Mesendoderm (in vitro differentiated cells): Measurements from ENCODE around the gene NTN1.

Experiments used
- DNase-seq: peaks from one replicate; pipeline ENCODE4 v3.0.0; 2013
- H2AK5ac ChIP-seq: 2 replicates; pipeline ENCODE4 v1.6.1; 2013; ENCODE audit warnings: low read length, inconsistent platforms
- H2BK120ac ChIP-seq: 2 replicates; pipeline ENCODE4 v1.6.1; 2013; ENCODE audit warnings: low read depth, mild to moderate bottlenecking, low read length, moderate library complexity, mixed read lengths
- H2BK15ac ChIP-seq: replicated peaks from 2 replicates; pipeline ENCODE4 v1.6.1; 2013; ENCODE audit warnings: low read depth, mild to moderate bottlenecking, moderate library complexity
- H2BK5ac ChIP-seq: 2 replicates; pipeline ENCODE4 v1.6.1; 2013; ENCODE audit warnings: low read length, inconsistent platforms
- H3K18ac ChIP-seq: 2 replicates; pipeline ENCODE4 v1.6.1; 2013; ENCODE audit warnings: mild to moderate bottlenecking, low read length, mixed read lengths
- H3K23ac ChIP-seq: one replicate; pipeline ENCODE4 v1.6.1; 2013; ENCODE audit warnings: low read length
- H3K27ac ChIP-seq: 2 replicates; pipeline ENCODE4 v1.5.1; 2013; ENCODE audit warnings: low read depth, mild to moderate bottlenecking, inconsistent platforms, low read length, moderate library complexity
- H3K27me3 ChIP-seq: 2 replicates; pipeline ENCODE4 v1.6.1; 2013; ENCODE audit warnings: low read length, control low read depth, mild to moderate bottlenecking, inconsistent platforms; ENCODE audit not compliant: insufficient read depth, poor library complexity
- H3K36me3 ChIP-seq: 2 replicates; pipeline ENCODE4 v1.6.1; 2013; ENCODE audit warnings: low read length, inconsistent platforms; ENCODE audit not compliant: control insufficient read depth, insufficient read depth
- H3K4ac ChIP-seq: one replicate; pipeline ENCODE4 v1.6.1; 2013; ENCODE audit warnings: low read depth, mild to moderate bottlenecking, low read length, moderate library complexity
- H3K4me1 ChIP-seq: 2 replicates; pipeline ENCODE4 v1.6.1; 2013; ENCODE audit warnings: low read depth, low read length, inconsistent platforms; ENCODE audit not compliant: control insufficient read depth
- H3K4me2 ChIP-seq: 2 replicates; pipeline ENCODE4 v1.6.1; 2013; ENCODE audit warnings: low read length
- H3K4me3 ChIP-seq: 2 replicates; pipeline ENCODE4 v1.5.1; 2013; ENCODE audit warnings: mild to moderate bottlenecking, low read length
- H3K56ac ChIP-seq: one replicate; pipeline ENCODE4 v1.6.1; 2013; ENCODE audit warnings: low read length
- H3K79me1 ChIP-seq: 2 replicates; pipeline ENCODE4 v1.6.1; 2013; ENCODE audit warnings: low read length, inconsistent platforms
- H3K79me2 ChIP-seq: 2 replicates; pipeline ENCODE4 v1.6.1; 2013; ENCODE audit warnings: mild to moderate bottlenecking, low read length; ENCODE audit not compliant: control insufficient read depth, insufficient read depth
- H3K9ac ChIP-seq: 2 replicates; pipeline ENCODE4 v1.6.1; 2013; ENCODE audit warnings: low read length, inconsistent platforms
- H4K5ac ChIP-seq: one replicate; pipeline ENCODE4 v1.6.1; 2013; ENCODE audit warnings: low read length
- H4K8ac ChIP-seq: one replicate; pipeline ENCODE4 v1.6.1; 2013; ENCODE audit warnings: low read depth, mild to moderate bottlenecking, control low read depth, low read length, moderate library complexity
- WGBS: extraction: QIAGEN DNeasy Blood & Tissue Kit; methylation state at CpG from one replicate; pipeline ENCODE4 v1.1.7; 2013; ENCODE audit warnings: low lambda C conversion rate, missing lambda C conversion rate; ENCODE audit not compliant: insufficient coverage; ENCODE audit errors: extremely low coverage; 5-methylcytosine and 5-hydroxymethylcytosine counted together

The NTN1 gene

GRCh38 chr17:9002606-9003354, 18.5 kb upstream of the NTN1 start:
- no peak overlapping the region for H3K27ac ChIP-seq
- H3K56ac ChIP-seq = peak overlapping the region; percentile 76
- H3K36me3 ChIP-seq = no peaks in the 10 kb centered on the region
- peak overlapping the region; percentile 24 for H3K9ac ChIP-seq
- peaks cover 39% of the 10 kb centered on the region for H3K27me3 ChIP-seq
- H4K5ac ChIP-seq = no peak overlapping the region
- no peak overlapping the region for H2BK5ac ChIP-seq
- H3K4me1 ChIP-seq = peaks cover 2% of the 10 kb centered on the region
- H3K4ac ChIP-seq = no peak overlapping the region
- no peak overlapping the region for H4K8ac ChIP-seq
- no peak overlapping the region for H3K23ac ChIP-seq
- H3K79me1 ChIP-seq = no peaks in the 10 kb centered on the region
- H3K79me2 ChIP-seq = no peaks in the 10 kb centered on the region
- H2BK15ac ChIP-seq = no peak overlapping the region
- no peak overlapping the region for H3K4me3 ChIP-seq
- DNase-seq = peak; percentile 52
- no peak overlapping the region for H2BK120ac ChIP-seq
- peak overlapping the region; percentile 31 for H3K4me2 ChIP-seq
- no CpG with 5 or more reads among the region's 69 CpGs for WGBS
- H2AK5ac ChIP-seq = no peak overlapping the region
- peak overlapping the region; percentile 25 for H3K18ac ChIP-seq

- Histone ChIP-seq H3K36me3 (no peaks in the 10 kb centered on the region), H4K8ac (no peak overlapping the region), H2BK120ac (no peak overlapping the region), H2BK15ac (no peak overlapping the region), H3K27ac (no peak overlapping the region), H3K79me2 (no peaks in the 10 kb centered on the region), H3K9ac (peak overlapping the region; percentile 48), H3K4me2 (peak overlapping the region; percentile 31), H3K4me1 (peaks cover 2% of the 10 kb centered on the region), H3K23ac (no peak overlapping the region), H3K27me3 (peaks cover 39% of the 10 kb centered on the region), H3K79me1 (no peaks in the 10 kb centered on the region), H3K56ac (peak overlapping the region; percentile 67), H3K18ac (peak overlapping the region; percentile 61), H2BK5ac (no peak overlapping the region), H2AK5ac (no peak overlapping the region), H4K5ac (no peak overlapping the region), H3K4me3 (no peak overlapping the region), H3K4ac (no peak overlapping the region)
- WGBS = no CpG with 5 or more reads among the region's 90 CpGs
- DNase-seq = peak; percentile 56
Observed at GRCh38 chr17:9003355-9004131, 17.8 kb upstream of the NTN1 start.

- Histone ChIP-seq H3K23ac (no peak overlapping the region), H2BK5ac (no peak overlapping the region), H3K4me3 (no peak overlapping the region), H3K9ac (peak overlapping the region; percentile 48), H4K5ac (no peak overlapping the region), H3K4me2 (peak overlapping the region; percentile 28), H3K4me1 (peaks cover 2% of the 10 kb centered on the region), H3K27me3 (peaks cover 39% of the 10 kb centered on the region), H2AK5ac (no peak overlapping the region), H3K79me2 (no peaks in the 10 kb centered on the region), H3K27ac (no peak overlapping the region), H3K56ac (peak overlapping the region; percentile 70), H3K4ac (no peak overlapping the region), H3K36me3 (no peaks in the 10 kb centered on the region), H4K8ac (no peak overlapping the region), H2BK120ac (no peak overlapping the region), H3K18ac (peak overlapping the region; percentile 61), H3K79me1 (no peaks in the 10 kb centered on the region), H2BK15ac (no peak overlapping the region)
- WGBS = no CpG with 5 or more reads among the region's 58 CpGs
- DNase-seq = no peak
Observed at GRCh38 chr17:9004132-9004960, 17.0 kb upstream of the NTN1 start.

GRCh38 chr17:9004961-9005285, 16.4 kb upstream of the NTN1 start:
- H3K79me1 ChIP-seq = no peaks in the 10 kb centered on the region
- no peaks in the 10 kb centered on the region for H3K79me2 ChIP-seq
- H3K4me2 ChIP-seq = no peak overlapping the region
- no peak for DNase-seq
- H3K4me1 ChIP-seq = peaks cover 2% of the 10 kb centered on the region
- H3K4ac ChIP-seq = no peak overlapping the region
- H2BK5ac ChIP-seq = no peak overlapping the region
- no peak overlapping the region for H2AK5ac ChIP-seq
- no peak overlapping the region for H3K23ac ChIP-seq
- no peak overlapping the region for H3K4me3 ChIP-seq
- H4K5ac ChIP-seq = no peak overlapping the region
- no peak overlapping the region for H3K27ac ChIP-seq
- no CpG with 5 or more reads among the region's 6 CpGs for WGBS
- no peak overlapping the region for H3K18ac ChIP-seq
- H2BK120ac ChIP-seq = no peak overlapping the region
- H4K8ac ChIP-seq = no peak overlapping the region
- H3K36me3 ChIP-seq = no peaks in the 10 kb centered on the region
- no peak overlapping the region for H3K9ac ChIP-seq
- H3K56ac ChIP-seq = peak overlapping the region; percentile 70
- H2BK15ac ChIP-seq = no peak overlapping the region
- peaks cover 40% of the 10 kb centered on the region for H3K27me3 ChIP-seq

- H3K27me3 ChIP-seq = peaks cover 41% of the 10 kb centered on the region
Observed at GRCh38 chr17:9006175-9006767, 15.0 kb upstream of the NTN1 start.

More at GRCh38 chr17:9006175-9006767, 15.0 kb upstream of the NTN1 start:
- H3K4me3 ChIP-seq = no peak overlapping the region
- no peak overlapping the region for H3K56ac ChIP-seq
- no peak overlapping the region for H3K18ac ChIP-seq
- H4K8ac ChIP-seq = no peak overlapping the region
- no peak overlapping the region for H4K5ac ChIP-seq
- H3K23ac ChIP-seq = no peak overlapping the region
- H2AK5ac ChIP-seq = no peak overlapping the region
- no peak overlapping the region for H3K27ac ChIP-seq
- no peaks in the 10 kb centered on the region for H3K79me1 ChIP-seq
- WGBS = no CpG with 5 or more reads among the region's 7 CpGs
- H3K4me2 ChIP-seq = no peak overlapping the region
- no peak overlapping the region for H2BK15ac ChIP-seq
- peaks cover 2% of the 10 kb centered on the region for H3K4me1 ChIP-seq
- H3K9ac ChIP-seq = no peak overlapping the region
- H3K4ac ChIP-seq = no peak overlapping the region
- no peaks in the 10 kb centered on the region for H3K36me3 ChIP-seq
- H2BK5ac ChIP-seq = no peak overlapping the region
- no peak for DNase-seq
- H3K79me2 ChIP-seq = no peaks in the 10 kb centered on the region
- H2BK120ac ChIP-seq = no peak overlapping the region
